H1 (cell line): ENCODE measurements around the gene COX17. TPM values are rescaled to one million over a fixed set of nuclear protein-coding genes. Genes with fewer than 3 reads are reported as not detected.

Source experiments
- CBX5 ChIP-seq: fragments of 300-800, 300-1000 bp; sonication (generic); IDR thresholded peaks from 2 replicates; pipeline ENCODE4 v1.7.1; 2016; ENCODE audit warnings: antibody characterized with exemption, low read length, low read depth
- EGR1 ChIP-seq: IDR thresholded peaks from 2 replicates; pipeline ENCODE4 v1.6.1; 2011; ENCODE audit warnings: low read depth, low read length, borderline replicate concordance
- FOSL1 ChIP-seq: IDR thresholded peaks from 2 replicates; pipeline ENCODE4 v1.6.1; 2011; ENCODE audit warnings: mild to moderate bottlenecking, low read depth, low read length, moderate library complexity; ENCODE audit not compliant: insufficient read depth
- HDAC2 ChIP-seq, 2 experiments: fragments of 300-600 bp in 1 of 2; sonication (generic) in 1 of 2; IDR thresholded peaks; 2 replicates each; pipeline ENCODE4 v1.6.1; 2011 to 2012; ENCODE audit warnings: low read depth in 2 of 2, low read length in 2 of 2, mild to moderate bottlenecking in 2 of 2, moderate library complexity in 2 of 2, borderline replicate concordance in 1 of 2, inconsistent platforms in 1 of 2
- JUND ChIP-seq: IDR thresholded peaks from 2 replicates; pipeline ENCODE4 v1.6.1; 2011; ENCODE audit warnings: mild to moderate bottlenecking, improper control_type of control experiment, low read length
- POLR2AphosphoS5 ChIP-seq: IDR thresholded peaks from 2 replicates; pipeline ENCODE4 v1.6.1; 2011; ENCODE audit warnings: low read depth, low read length
- SP1 ChIP-seq: IDR thresholded peaks from 2 replicates; pipeline ENCODE4 v1.6.1; 2011; ENCODE audit warnings: low read depth, low read length
- SUZ12 ChIP-seq: fragments of 200-600 bp; sonication (generic); IDR thresholded peaks from 2 replicates; pipeline ENCODE4 v1.6.1; 2012; ENCODE audit warnings: mild to moderate bottlenecking, inconsistent platforms, low read length, moderate library complexity, mixed read lengths
- ZNF274 ChIP-seq: IDR thresholded peaks from 2 replicates; pipeline ENCODE4 v1.7.0; 2012; ENCODE audit warnings: low read length, borderline replicate concordance; ENCODE audit errors: extremely low read depth
- polyA plus RNA-seq, 7 experiments: library from polyadenylated mRNA; depleted of rRNA in 3 of 7; stranded (reverse) in 5 of 7; unstranded in 2 of 7; fragments of >200 nt in 5 of 7; fragments of 200-250 nt in 2 of 7; gene quantifications; 1 replicate in 5 of 7; 2 replicates in 1 of 7; 4 replicates in 1 of 7; pipeline versions ENCODE4 v1.2.1 to v1.2.3, GENCODE V29; 2011 to 2013; ENCODE audit warnings: missing spikeins in 2 of 7, mixed read lengths in 2 of 7
- total RNA-seq: library from RNA; stranded (reverse); fragmentation: NEBNext Ultra II Directional; extraction: Animal tissue kit (Norgen Biotek cat#: 25700); gene quantifications from 2 replicates; pipeline ENCODE4 v1.2.1, GENCODE V29; 2021
- TF ChIP-seq, protein P1 (sequence below): fragments of 300-600 bp; sonication (generic); IDR thresholded peaks from 2 replicates; pipeline ENCODE4 v1.7.1; 2012; ENCODE audit warnings: low read length, moderate library complexity, mild to moderate bottlenecking, inconsistent platforms; ENCODE audit not compliant: insufficient replicate concordance

The COX17 gene
- total and polyA plus RNA-seq, 2 of the 8 experiments (the other 6 are each of a cell fraction or from before 2014, with no cell fraction given): 34.2 to 43.0 TPM

DNA sequence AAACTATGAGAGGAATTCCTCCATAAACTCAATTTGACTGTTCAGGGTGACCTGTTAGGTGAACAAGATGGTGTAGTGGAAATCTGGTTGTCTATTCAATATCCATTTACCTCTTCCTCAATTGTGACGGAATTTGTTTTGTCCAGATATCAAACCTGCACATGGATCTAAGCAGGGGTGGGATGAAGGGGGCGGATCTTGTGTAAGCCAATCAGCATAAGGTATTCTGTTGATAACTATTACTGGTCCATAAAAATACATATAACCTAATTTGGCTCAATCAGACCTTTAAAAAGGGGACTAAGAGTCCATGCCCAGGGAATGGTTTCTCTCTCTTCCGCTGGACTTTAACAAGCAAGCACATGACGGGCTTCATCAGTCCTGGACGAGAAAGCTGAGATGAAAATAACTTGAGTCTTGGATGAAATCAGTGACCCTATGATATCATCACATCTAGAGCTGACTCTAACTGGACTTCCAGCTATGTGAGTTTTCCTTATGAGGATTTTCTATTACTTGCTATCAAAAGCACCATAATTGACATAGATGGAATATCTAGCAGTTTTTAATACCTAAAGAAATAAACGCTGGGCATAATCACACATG is 11.1 kb downstream of the COX17 start (continued):
- TF ChIP-seq, protein P1, sequence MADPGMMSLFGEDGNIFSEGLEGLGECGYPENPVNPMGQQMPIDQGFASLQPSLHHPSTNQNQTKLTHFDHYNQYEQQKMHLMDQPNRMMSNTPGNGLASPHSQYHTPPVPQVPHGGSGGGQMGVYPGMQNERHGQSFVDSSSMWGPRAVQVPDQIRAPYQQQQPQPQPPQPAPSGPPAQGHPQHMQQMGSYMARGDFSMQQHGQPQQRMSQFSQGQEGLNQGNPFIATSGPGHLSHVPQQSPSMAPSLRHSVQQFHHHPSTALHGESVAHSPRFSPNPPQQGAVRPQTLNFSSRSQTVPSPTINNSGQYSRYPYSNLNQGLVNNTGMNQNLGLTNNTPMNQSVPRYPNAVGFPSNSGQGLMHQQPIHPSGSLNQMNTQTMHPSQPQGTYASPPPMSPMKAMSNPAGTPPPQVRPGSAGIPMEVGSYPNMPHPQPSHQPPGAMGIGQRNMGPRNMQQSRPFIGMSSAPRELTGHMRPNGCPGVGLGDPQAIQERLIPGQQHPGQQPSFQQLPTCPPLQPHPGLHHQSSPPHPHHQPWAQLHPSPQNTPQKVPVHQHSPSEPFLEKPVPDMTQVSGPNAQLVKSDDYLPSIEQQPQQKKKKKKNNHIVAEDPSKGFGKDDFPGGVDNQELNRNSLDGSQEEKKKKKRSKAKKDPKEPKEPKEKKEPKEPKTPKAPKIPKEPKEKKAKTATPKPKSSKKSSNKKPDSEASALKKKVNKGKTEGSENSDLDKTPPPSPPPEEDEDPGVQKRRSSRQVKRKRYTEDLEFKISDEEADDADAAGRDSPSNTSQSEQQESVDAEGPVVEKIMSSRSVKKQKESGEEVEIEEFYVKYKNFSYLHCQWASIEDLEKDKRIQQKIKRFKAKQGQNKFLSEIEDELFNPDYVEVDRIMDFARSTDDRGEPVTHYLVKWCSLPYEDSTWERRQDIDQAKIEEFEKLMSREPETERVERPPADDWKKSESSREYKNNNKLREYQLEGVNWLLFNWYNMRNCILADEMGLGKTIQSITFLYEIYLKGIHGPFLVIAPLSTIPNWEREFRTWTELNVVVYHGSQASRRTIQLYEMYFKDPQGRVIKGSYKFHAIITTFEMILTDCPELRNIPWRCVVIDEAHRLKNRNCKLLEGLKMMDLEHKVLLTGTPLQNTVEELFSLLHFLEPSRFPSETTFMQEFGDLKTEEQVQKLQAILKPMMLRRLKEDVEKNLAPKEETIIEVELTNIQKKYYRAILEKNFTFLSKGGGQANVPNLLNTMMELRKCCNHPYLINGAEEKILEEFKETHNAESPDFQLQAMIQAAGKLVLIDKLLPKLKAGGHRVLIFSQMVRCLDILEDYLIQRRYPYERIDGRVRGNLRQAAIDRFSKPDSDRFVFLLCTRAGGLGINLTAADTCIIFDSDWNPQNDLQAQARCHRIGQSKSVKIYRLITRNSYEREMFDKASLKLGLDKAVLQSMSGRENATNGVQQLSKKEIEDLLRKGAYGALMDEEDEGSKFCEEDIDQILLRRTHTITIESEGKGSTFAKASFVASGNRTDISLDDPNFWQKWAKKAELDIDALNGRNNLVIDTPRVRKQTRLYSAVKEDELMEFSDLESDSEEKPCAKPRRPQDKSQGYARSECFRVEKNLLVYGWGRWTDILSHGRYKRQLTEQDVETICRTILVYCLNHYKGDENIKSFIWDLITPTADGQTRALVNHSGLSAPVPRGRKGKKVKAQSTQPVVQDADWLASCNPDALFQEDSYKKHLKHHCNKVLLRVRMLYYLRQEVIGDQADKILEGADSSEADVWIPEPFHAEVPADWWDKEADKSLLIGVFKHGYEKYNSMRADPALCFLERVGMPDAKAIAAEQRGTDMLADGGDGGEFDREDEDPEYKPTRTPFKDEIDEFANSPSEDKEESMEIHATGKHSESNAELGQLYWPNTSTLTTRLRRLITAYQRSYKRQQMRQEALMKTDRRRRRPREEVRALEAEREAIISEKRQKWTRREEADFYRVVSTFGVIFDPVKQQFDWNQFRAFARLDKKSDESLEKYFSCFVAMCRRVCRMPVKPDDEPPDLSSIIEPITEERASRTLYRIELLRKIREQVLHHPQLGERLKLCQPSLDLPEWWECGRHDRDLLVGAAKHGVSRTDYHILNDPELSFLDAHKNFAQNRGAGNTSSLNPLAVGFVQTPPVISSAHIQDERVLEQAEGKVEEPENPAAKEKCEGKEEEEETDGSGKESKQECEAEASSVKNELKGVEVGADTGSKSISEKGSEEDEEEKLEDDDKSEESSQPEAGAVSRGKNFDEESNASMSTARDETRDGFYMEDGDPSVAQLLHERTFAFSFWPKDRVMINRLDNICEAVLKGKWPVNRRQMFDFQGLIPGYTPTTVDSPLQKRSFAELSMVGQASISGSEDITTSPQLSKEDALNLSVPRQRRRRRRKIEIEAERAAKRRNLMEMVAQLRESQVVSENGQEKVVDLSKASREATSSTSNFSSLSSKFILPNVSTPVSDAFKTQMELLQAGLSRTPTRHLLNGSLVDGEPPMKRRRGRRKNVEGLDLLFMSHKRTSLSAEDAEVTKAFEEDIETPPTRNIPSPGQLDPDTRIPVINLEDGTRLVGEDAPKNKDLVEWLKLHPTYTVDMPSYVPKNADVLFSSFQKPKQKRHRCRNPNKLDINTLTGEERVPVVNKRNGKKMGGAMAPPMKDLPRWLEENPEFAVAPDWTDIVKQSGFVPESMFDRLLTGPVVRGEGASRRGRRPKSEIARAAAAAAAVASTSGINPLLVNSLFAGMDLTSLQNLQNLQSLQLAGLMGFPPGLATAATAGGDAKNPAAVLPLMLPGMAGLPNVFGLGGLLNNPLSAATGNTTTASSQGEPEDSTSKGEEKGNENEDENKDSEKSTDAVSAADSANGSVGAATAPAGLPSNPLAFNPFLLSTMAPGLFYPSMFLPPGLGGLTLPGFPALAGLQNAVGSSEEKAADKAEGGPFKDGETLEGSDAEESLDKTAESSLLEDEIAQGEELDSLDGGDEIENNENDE: no peak
- TF ChIP-seq HDAC2 (IDR thresholded peaks at IDR 0.05; ENCODE audit: borderline replicate concordance in 1 of 2, low read depth in 2 of 2, low read length in 2 of 2) (no peak), CBX5 (no peak), JUND (no peak), EGR1 (no peak), FOSL1 (no peak), SUZ12 (no peak), POLR2AphosphoS5 (no peak), ZNF274 (no peak), SP1 (no peak)
